Measurements from ENCODE around the gene C10orf105.

GRCh38 chr10:71707240-71707789 lies 12.3 kb downstream of the C10orf105 start:
- TF ChIP-seq, protein P1, sequence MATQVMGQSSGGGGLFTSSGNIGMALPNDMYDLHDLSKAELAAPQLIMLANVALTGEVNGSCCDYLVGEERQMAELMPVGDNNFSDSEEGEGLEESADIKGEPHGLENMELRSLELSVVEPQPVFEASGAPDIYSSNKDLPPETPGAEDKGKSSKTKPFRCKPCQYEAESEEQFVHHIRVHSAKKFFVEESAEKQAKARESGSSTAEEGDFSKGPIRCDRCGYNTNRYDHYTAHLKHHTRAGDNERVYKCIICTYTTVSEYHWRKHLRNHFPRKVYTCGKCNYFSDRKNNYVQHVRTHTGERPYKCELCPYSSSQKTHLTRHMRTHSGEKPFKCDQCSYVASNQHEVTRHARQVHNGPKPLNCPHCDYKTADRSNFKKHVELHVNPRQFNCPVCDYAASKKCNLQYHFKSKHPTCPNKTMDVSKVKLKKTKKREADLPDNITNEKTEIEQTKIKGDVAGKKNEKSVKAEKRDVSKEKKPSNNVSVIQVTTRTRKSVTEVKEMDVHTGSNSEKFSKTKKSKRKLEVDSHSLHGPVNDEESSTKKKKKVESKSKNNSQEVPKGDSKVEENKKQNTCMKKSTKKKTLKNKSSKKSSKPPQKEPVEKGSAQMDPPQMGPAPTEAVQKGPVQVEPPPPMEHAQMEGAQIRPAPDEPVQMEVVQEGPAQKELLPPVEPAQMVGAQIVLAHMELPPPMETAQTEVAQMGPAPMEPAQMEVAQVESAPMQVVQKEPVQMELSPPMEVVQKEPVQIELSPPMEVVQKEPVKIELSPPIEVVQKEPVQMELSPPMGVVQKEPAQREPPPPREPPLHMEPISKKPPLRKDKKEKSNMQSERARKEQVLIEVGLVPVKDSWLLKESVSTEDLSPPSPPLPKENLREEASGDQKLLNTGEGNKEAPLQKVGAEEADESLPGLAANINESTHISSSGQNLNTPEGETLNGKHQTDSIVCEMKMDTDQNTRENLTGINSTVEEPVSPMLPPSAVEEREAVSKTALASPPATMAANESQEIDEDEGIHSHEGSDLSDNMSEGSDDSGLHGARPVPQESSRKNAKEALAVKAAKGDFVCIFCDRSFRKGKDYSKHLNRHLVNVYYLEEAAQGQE (IDR thresholded peaks at IDR 0.05; ENCODE audit: insufficient read depth in 1 of 2, low read depth in 2 of 2, low read length in 2 of 2), result no peak
- TF ChIP-seq POLR2AphosphoS5 (IDR thresholded peaks at IDR 0.05; ENCODE audit: low read depth, low read length) (no peak), TAF1 (IDR thresholded peaks at IDR 0.05; ENCODE audit: borderline replicate concordance, insufficient read depth, low read length) (no peak), SIN3A (IDR thresholded peaks at IDR 0.05; ENCODE audit: borderline replicate concordance, insufficient read depth, low read length) (no peak)
